ENCODE measurements around the gene PCSK6.
"Not testable (repeated sequence)": the region's sequence is repeated elsewhere in the genome, so short reads cannot be mapped to it uniquely, and the experiment has no call there.

Gene PCSK6

DNA sequence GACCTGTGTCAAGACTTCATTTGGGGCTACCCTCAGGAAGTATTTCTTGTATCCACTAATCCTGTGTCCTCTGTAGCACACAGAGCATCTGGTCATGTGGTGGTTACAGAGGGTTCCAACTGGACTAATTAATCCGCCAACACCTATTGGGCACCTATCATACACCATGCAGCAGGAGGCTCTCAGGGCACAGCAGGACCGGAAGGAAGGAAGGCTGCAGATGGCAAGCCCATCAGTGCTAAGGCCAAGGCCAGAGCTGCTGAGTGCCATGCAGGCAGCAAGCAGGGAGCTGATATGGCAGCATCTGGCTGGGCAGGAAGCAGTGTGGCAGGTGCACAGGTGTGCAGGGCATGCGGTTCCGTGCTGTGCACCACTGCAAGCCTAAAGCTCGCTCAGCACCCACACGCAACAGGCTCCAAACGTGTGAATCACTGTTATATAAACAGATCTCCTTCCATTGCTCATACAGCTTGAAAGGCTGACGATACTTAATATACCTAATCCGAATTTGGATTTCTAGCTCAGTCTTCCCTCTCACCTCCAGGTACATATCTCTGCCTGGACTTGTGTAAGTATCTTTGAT lies 130.1 kb downstream of the PCSK6 start:
- peaks cover under 1% of the 10 kb centered on the region for H3K36me3 Mint-ChIP-seq (ENCODE audit: low read depth)
- peaks cover 10% of the 10 kb centered on the region for H3K27me3 Mint-ChIP-seq (ENCODE audit: low read depth)
- peaks cover 22% of the 10 kb centered on the region for H3K4me1 Mint-ChIP-seq
- no peak overlapping the region for H3K4me3 Mint-ChIP-seq
- H3K9me3 Mint-ChIP-seq = peaks cover 8% of the 10 kb centered on the region
- no peak overlapping the region for H3K27ac Mint-ChIP-seq
- TF ChIP-seq, protein P1, sequence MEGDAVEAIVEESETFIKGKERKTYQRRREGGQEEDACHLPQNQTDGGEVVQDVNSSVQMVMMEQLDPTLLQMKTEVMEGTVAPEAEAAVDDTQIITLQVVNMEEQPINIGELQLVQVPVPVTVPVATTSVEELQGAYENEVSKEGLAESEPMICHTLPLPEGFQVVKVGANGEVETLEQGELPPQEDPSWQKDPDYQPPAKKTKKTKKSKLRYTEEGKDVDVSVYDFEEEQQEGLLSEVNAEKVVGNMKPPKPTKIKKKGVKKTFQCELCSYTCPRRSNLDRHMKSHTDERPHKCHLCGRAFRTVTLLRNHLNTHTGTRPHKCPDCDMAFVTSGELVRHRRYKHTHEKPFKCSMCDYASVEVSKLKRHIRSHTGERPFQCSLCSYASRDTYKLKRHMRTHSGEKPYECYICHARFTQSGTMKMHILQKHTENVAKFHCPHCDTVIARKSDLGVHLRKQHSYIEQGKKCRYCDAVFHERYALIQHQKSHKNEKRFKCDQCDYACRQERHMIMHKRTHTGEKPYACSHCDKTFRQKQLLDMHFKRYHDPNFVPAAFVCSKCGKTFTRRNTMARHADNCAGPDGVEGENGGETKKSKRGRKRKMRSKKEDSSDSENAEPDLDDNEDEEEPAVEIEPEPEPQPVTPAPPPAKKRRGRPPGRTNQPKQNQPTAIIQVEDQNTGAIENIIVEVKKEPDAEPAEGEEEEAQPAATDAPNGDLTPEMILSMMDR (IDR thresholded peaks at IDR 0.05; ENCODE audit: unreplicated experiment in 3 of 3) = no peak

DNA sequence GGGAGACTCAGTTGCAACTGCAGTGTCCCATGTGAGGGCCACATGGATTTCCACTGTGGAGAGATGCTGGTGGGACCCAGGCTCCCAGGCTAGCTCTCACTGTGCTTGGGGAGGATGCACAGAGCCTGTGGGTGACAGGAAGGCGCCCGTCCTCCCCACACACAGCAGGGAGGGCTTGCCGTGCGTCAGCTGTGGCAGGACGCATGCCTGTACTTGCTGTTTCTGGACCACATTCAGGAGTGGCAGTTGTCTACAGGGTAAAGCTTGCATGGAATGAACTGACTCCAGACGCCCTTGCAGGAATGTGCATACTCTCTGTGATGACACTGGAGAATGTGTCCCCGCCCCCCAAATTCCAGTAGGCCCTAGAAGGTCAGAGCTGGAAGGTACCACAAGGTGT lies 130.6 kb downstream of the PCSK6 start:
- Mint-ChIP-seq H3K36me3 (ENCODE audit: low read depth) (no peaks in the 10 kb centered on the region), H3K27ac (no peak overlapping the region), H3K27me3 (ENCODE audit: low read depth) (peaks cover 10% of the 10 kb centered on the region), H3K4me3 (no peak overlapping the region), H3K4me1 (peaks cover 28% of the 10 kb centered on the region), H3K9me3 (peaks cover 4% of the 10 kb centered on the region)
- TF ChIP-seq, protein P1 (IDR thresholded peaks at IDR 0.05; ENCODE audit: unreplicated experiment in 3 of 3) = no peak

DNA sequence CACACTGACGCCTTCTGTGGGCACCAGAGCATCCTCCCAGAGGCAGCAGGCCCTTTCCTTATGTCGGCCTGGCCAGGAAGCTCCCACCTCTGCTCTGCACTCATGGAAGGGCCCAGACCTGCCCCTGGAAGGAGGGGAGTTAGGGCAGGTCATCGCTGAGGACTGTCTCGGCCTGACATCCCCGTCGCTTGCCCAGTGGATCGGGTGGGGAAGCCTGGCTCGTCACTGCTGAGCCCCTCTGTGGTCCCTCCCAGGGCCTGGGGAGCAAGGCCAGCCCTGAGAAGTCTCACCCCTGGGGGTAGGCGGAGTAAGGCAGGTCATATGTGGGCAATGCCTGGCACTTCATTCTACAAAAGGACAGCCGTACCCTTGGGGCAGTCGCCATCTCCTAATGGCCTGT lies 131.6 kb downstream of the PCSK6 start:
- H3K4me1 Mint-ChIP-seq = peaks cover 28% of the 10 kb centered on the region
- no peak overlapping the region for H3K27ac Mint-ChIP-seq
- H3K9me3 Mint-ChIP-seq = peaks cover 2% of the 10 kb centered on the region
- no peak overlapping the region for H3K4me3 Mint-ChIP-seq
- no peaks in the 10 kb centered on the region for H3K36me3 Mint-ChIP-seq (ENCODE audit: low read depth)
- H3K27me3 Mint-ChIP-seq (ENCODE audit: low read depth) = peaks cover 14% of the 10 kb centered on the region
- TF ChIP-seq, protein P1 (IDR thresholded peaks at IDR 0.05; ENCODE audit: unreplicated experiment in 3 of 3) = no peak

- TF ChIP-seq, protein P1 (IDR thresholded peaks at IDR 0.05; ENCODE audit: unreplicated experiment in 3 of 3) = no peak
- no peaks in the 10 kb centered on the region for H3K9me3 Mint-ChIP-seq
- H3K27ac Mint-ChIP-seq = no peak overlapping the region
- H3K27me3 Mint-ChIP-seq (ENCODE audit: low read depth) = peaks cover 15% of the 10 kb centered on the region
- no peaks in the 10 kb centered on the region for H3K36me3 Mint-ChIP-seq (ENCODE audit: low read depth)
- peaks cover 28% of the 10 kb centered on the region for H3K4me1 Mint-ChIP-seq
- no peak overlapping the region for H3K4me3 Mint-ChIP-seq
Observed at GRCh38 chr15:101357333-101357732, 132.2 kb downstream of the PCSK6 start.

DNA sequence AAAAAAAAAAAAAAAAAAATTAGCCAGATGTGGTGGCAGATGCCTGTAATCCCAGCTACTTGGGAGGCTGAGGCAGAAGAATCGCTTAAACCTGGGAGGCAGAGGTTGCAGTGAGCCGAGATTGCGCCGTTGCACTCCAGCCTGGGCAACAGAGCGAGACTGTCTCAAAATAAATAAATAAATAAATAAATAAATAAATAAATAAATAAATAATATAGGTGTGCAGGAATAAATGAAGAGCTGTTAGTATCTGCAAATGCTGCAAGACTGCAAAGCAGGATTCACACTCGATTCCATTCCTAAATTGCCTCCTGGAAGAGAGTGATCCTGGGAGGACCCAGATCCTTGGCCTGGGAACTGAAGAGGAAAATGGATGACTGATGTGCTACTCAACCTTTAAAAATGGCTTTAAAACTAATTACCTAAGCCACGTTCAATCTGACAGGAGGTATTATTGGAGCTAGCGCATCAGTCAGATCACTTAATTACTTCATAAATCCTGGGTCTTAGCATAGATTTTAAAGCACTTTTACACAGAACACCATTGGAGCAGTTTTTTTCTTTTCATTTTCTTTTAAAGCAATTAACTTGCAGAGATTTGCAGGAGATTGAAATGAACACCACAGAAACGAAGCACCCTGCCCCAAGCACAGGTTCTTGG lies 132.9 kb downstream of the PCSK6 start:
- H3K27me3 Mint-ChIP-seq (ENCODE audit: low read depth) = peaks cover 11% of the 10 kb centered on the region
- not testable (repeated sequence) for H3K9me3 Mint-ChIP-seq; H3K36me3 Mint-ChIP-seq (ENCODE audit: low read depth); H3K4me3 Mint-ChIP-seq; H3K27ac Mint-ChIP-seq
- H3K4me1 Mint-ChIP-seq = peaks cover 28% of the 10 kb centered on the region

DNA sequence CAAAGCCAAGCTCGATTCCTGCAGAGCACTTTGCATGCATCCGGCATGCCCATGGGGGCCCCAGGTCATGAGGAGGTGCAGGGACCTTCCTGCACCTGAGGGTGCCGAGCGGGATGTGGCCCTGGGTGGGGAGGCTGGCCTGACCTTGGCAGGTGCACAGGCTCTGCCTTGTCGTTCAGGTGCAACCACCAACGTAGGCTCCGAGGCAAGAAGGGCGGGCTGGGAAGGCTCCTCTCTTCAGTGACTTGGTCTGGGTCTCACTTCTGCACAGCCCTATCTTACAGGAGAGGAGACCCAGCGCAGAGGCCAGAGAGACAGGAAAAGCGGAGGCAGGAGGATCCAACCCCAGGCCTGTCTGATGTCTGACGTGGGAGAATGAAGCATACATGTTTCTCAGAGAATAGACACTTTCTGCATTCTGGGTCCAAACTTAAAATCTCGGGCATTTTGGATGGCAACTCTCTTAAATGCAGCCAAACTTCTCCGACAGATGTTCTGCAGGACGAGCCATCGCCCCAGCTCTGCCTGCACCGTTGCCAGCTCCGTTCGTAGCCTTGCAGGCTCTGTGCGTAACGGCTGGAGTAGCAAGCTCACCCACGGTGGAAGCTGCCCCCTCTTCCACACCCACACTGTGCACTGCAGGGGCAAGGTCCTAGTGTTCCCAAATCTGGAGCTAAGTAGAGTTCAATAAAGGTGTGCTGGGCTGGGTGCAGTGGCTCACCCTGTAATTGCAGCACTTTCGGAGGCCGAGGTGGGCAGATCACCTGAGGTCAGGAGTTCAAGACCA lies 133.6 kb downstream of the PCSK6 start:
- Mint-ChIP-seq H3K36me3 (ENCODE audit: low read depth) (no peaks in the 10 kb centered on the region), H3K27me3 (ENCODE audit: low read depth) (peaks cover 7% of the 10 kb centered on the region), H3K9me3 (no peaks in the 10 kb centered on the region), H3K4me3 (no peak overlapping the region), H3K27ac (no peak overlapping the region), H3K4me1 (peaks cover 26% of the 10 kb centered on the region)
- TF ChIP-seq, protein P1 (IDR thresholded peaks at IDR 0.05; ENCODE audit: unreplicated experiment in 3 of 3) = no peak

All from nephron (organoid).